HG03139 (cell line): ENCODE results near the gene LUZP2.

Source experiments
- ATAC-seq: cut with Tn5 transposase; IDR thresholded peaks from one replicate; pipeline ENCODE4 v1.9.1; 2021; ENCODE audit not compliant: unreplicated experiment

The LUZP2 gene

GRCh38 chr11:24560324-24560723 lies 63.5 kb downstream of the LUZP2 start:
- ATAC-seq: no peak

GRCh38 chr11:24567380-24567779 lies 70.5 kb downstream of the LUZP2 start:
- peak; percentile 79 for ATAC-seq

- no peak for ATAC-seq
These were observed 75.5 kb downstream of the LUZP2 start for GRCh38 chr11:24572376-24572775.

GRCh38 chr11:24574461-24574860 lies 77.6 kb downstream of the LUZP2 start:
- ATAC-seq: no peak

GRCh38 chr11:24575392-24575791 lies 78.5 kb downstream of the LUZP2 start:
- ATAC-seq: no peak

- peak; percentile 67 for ATAC-seq
These were observed 88.3 kb downstream of the LUZP2 start for GRCh38 chr11:24585192-24585591.

GRCh38 chr11:24587635-24588034 lies 90.8 kb downstream of the LUZP2 start:
- ATAC-seq: no peak

- ATAC-seq: no peak
These were observed 91.2 kb downstream of the LUZP2 start for GRCh38 chr11:24588081-24588480.

GRCh38 chr11:24589064-24589463 lies 92.2 kb downstream of the LUZP2 start:
- ATAC-seq: no peak

- ATAC-seq: no peak
These were observed 94.4 kb downstream of the LUZP2 start for GRCh38 chr11:24591283-24591682.

GRCh38 chr11:24592360-24592759 lies 95.5 kb downstream of the LUZP2 start:
- ATAC-seq: no peak

GRCh38 chr11:24593332-24593731 lies 96.5 kb downstream of the LUZP2 start:
- no peak for ATAC-seq

GRCh38 chr11:24594401-24594800 lies 97.5 kb downstream of the LUZP2 start:
- ATAC-seq: no peak

- no peak for ATAC-seq
These were observed 101.8 kb downstream of the LUZP2 start for GRCh38 chr11:24598641-24599040.

GRCh38 chr11:24609192-24610119 lies 112.6 kb downstream of the LUZP2 start:
- no peak for ATAC-seq

GRCh38 chr11:24615451-24616160 lies 118.8 kb downstream of the LUZP2 start:
- ATAC-seq: no peak

GRCh38 chr11:24617856-24618255 lies 121.0 kb downstream of the LUZP2 start:
- ATAC-seq: no peak

- no peak for ATAC-seq
These were observed 123.0 kb downstream of the LUZP2 start for GRCh38 chr11:24619900-24620299.

- ATAC-seq: no peak
These were observed 125.4 kb downstream of the LUZP2 start for GRCh38 chr11:24622262-24622661.

- no peak for ATAC-seq
These were observed 126.3 kb downstream of the LUZP2 start for GRCh38 chr11:24623121-24623520.

- no peak for ATAC-seq
These were observed 127.6 kb downstream of the LUZP2 start for GRCh38 chr11:24624432-24624831.

GRCh38 chr11:24625975-24626374 lies 129.1 kb downstream of the LUZP2 start:
- ATAC-seq: no peak
